CD14-positive monocyte (primary cell): Measurements from ENCODE around the gene IGSF9. TPM values are rescaled to one million over a fixed set of nuclear protein-coding genes. Genes with fewer than 3 reads are reported as not detected.

Experiments
- DNase-seq, 3 donors: peaks; one replicate each; pipeline ENCODE4 v3.0.0-alpha.2; 2011 to 2022
- H2AFZ ChIP-seq: 2 replicates; pipeline ENCODE4 v1.6.0; 2012; ENCODE audit warnings: mild to moderate bottlenecking, low read depth, low read length, inconsistent platforms; ENCODE audit not compliant: insufficient read depth, poor library complexity, severe bottlenecking
- H3K27ac ChIP-seq, 2 donors: 1 replicate in 1 of 2; 2 replicates in 1 of 2; pipeline ENCODE4 v1.5.1; 2012 to 2013; ENCODE audit warnings: low read length in 2 of 2, control low read depth in 1 of 2, inconsistent platforms in 1 of 2, low read depth in 1 of 2, mild to moderate bottlenecking in 1 of 2
- H3K27me3 ChIP-seq, 2 donors: one replicate each; pipeline versions ENCODE4 v1.6.0 to v1.6.1; 2011 to 2013; ENCODE audit warnings: low read length in 2 of 2; ENCODE audit not compliant: control insufficient read depth in 2 of 2, insufficient read depth in 2 of 2
- H3K36me3 ChIP-seq, 2 donors: replicated peaks in 1 of 2; 1 replicate in 1 of 2; 2 replicates in 1 of 2; pipeline versions ENCODE4 v1.5.1 to v1.6.1; 2012 to 2013; ENCODE audit warnings: low read length in 2 of 2, control low read depth in 1 of 2, inconsistent platforms in 1 of 2, mild to moderate bottlenecking in 1 of 2; ENCODE audit not compliant: insufficient read depth in 2 of 2, control insufficient read depth in 1 of 2
- H3K4me1 ChIP-seq, 2 donors: 1 replicate in 1 of 2; 2 replicates in 1 of 2; pipeline versions ENCODE4 v1.5.1 to v1.6.1; 2012 to 2013; ENCODE audit warnings: low read length in 2 of 2, control low read depth in 1 of 2, inconsistent platforms in 1 of 2, mild to moderate bottlenecking in 1 of 2, moderate library complexity in 1 of 2; ENCODE audit not compliant: insufficient read depth in 2 of 2, control insufficient read depth in 1 of 2
- H3K4me2 ChIP-seq: replicated peaks from 2 replicates; pipeline ENCODE3; 2012; ENCODE audit warnings: low read length, moderate library complexity, mild to moderate bottlenecking; ENCODE audit not compliant: poor library complexity, severe bottlenecking; ENCODE audit errors: extremely low read depth
- H3K4me3 ChIP-seq, 3 experiments: fragments of 200-600 bp in 1 of 3; sonication (generic) in 1 of 3; replicated peaks in 1 of 3; 1 replicate in 2 of 3; 2 replicates in 1 of 3; pipeline ENCODE4 v1.5.1; 2011 to 2013; ENCODE audit warnings: low read length in 3 of 3, mild to moderate bottlenecking in 3 of 3, control low read depth in 2 of 3, low read depth in 2 of 3, inconsistent platforms in 1 of 3, moderate library complexity in 1 of 3
- H3K79me2 ChIP-seq: 2 replicates; pipeline ENCODE4 v1.6.0; 2012; ENCODE audit warnings: mild to moderate bottlenecking, control low read depth, inconsistent platforms, low read length, moderate library complexity; ENCODE audit not compliant: insufficient read depth
- H3K9ac ChIP-seq: 2 replicates; pipeline ENCODE4 v1.6.0; 2017; ENCODE audit warnings: low read length, mild to moderate bottlenecking; ENCODE audit not compliant: insufficient read depth, poor library complexity, severe bottlenecking
- H3K9me3 ChIP-seq, 2 donors: replicated peaks in 1 of 2; 1 replicate in 1 of 2; 2 replicates in 1 of 2; pipeline versions ENCODE4 v1.5.1 to v1.6.1; 2012 to 2013; ENCODE audit warnings: low read length in 2 of 2, control low read depth in 1 of 2; ENCODE audit not compliant: control insufficient read depth in 1 of 2, insufficient read depth in 1 of 2
- H4K20me1 ChIP-seq: 2 replicates; pipeline ENCODE4 v1.6.0; 2012; ENCODE audit warnings: mild to moderate bottlenecking, low read length, control low read depth, moderate library complexity; ENCODE audit not compliant: insufficient read depth
- H3K27ac Mint-ChIP-seq, 7 donors: one replicate each; pipeline ENCODE4 v1.8.0; 2020; ENCODE audit warnings: mild to moderate bottlenecking in 7 of 7, mixed read lengths in 7 of 7, moderate library complexity in 6 of 7, inconsistent platforms in 2 of 7
- H3K27me3 Mint-ChIP-seq, 3 donors: one replicate each; pipeline ENCODE4 v1.8.0; 2021 to 2022; ENCODE audit warnings: low read depth in 3 of 3, mild to moderate bottlenecking in 3 of 3, mixed read lengths in 3 of 3, moderate library complexity in 3 of 3, inconsistent platforms in 1 of 3
- H3K36me3 Mint-ChIP-seq, 2 donors: one replicate each; pipeline ENCODE4 v1.8.0; 2020; ENCODE audit warnings: mixed read lengths in 2 of 2, inconsistent platforms in 1 of 2, mild to moderate bottlenecking in 1 of 2
- H3K4me1 Mint-ChIP-seq: one replicate; pipeline ENCODE4 v1.8.0; 2020; ENCODE audit warnings: mild to moderate bottlenecking, mixed read lengths
- H3K4me3 Mint-ChIP-seq, 2 donors: one replicate each; pipeline ENCODE4 v1.8.0; 2020; ENCODE audit warnings: mild to moderate bottlenecking in 2 of 2, mixed read lengths in 2 of 2, moderate library complexity in 1 of 2
- H3K9me3 Mint-ChIP-seq, 7 donors: one replicate each; pipeline ENCODE4 v1.8.0; 2020 to 2022; ENCODE audit warnings: mixed read lengths in 7 of 7, mild to moderate bottlenecking in 6 of 7, moderate library complexity in 6 of 7, inconsistent platforms in 2 of 7
- CTCF ChIP-seq: fragments of 200-600 bp; IDR thresholded peaks from one replicate; pipeline ENCODE4 v1.8.0; 2022; ENCODE audit warnings: antibody characterized with exemption, mild to moderate bottlenecking
- WGBS: methylation state at CpG from one replicate; pipeline ENCODE4 v1.1.5; 2013; ENCODE audit warnings: missing lambda C conversion rate; ENCODE audit not compliant: insufficient coverage; 5-methylcytosine and 5-hydroxymethylcytosine counted together
- intact Hi-C, 2 donors: fragments of 100-400 bp; cut with micrococcal nuclease; formaldehyde crosslinking; loops; one replicate each; pipeline versions ENCODE4 v1.15.0 to v1.15.1; 2023
- polyA plus RNA-seq, 3 donors: library from polyadenylated mRNA; depleted of rRNA in 1 of 3; unstranded in 2 of 3; stranded (reverse) in 1 of 3; fragments of 300-500 nt in 2 of 3; fragments of >200 nt in 1 of 3; fragmentation: Illumina TruSeq in 2 of 3; gene quantifications; 1 replicate in 2 of 3; 2 replicates in 1 of 3; pipeline ENCODE4 v1.2.3, GENCODE V29; 2012 to 2021

The IGSF9 gene
- polyA plus RNA-seq, 3 donors, result 0.04 TPM; not detected in 2

- H3K9me3 ChIP-seq, result no peaks in the 10 kb centered on the region
- peaks cover 8 to 11% (median 9%) of the 10 kb centered on the region in 3 donors for H3K27me3 Mint-ChIP-seq
- no peak overlapping the region for H3K4me3 Mint-ChIP-seq
- H3K79me2 ChIP-seq, result peaks cover 16% of the 10 kb centered on the region
- H3K27ac Mint-ChIP-seq, result peak overlapping the region in 2 of 7 donors; percentile 8 to 65
- H3K4me2 ChIP-seq, result no peak overlapping the region
- no peak overlapping the region for H3K4me3 ChIP-seq
- intact Hi-C loops, result loop anchor here (5.0 to 10.0 kb wide), 3 partner anchors 37 to 415 kb away; partner anchors contain the start of genes COPA (in 1 of the 2), IGSF8 (in 1 of the 2) and NCSTN (in 1 of the 2)
- peaks cover 9 to 12% of the 10 kb centered on the region in 2 donors for H3K4me1 ChIP-seq
- no peaks in the 10 kb centered on the region for H3K36me3 ChIP-seq
- H3K27me3 ChIP-seq, result no peaks in the 10 kb centered on the region
- 96% methylated on average over 36 of the region's 48 CpGs for WGBS
- no peak overlapping the region for H3K27ac ChIP-seq
- peaks cover 9% of the 10 kb centered on the region for H3K4me1 Mint-ChIP-seq
- H3K9me3 Mint-ChIP-seq, result peaks cover 0 to 3% (median 0%) of the 10 kb centered on the region in 7 donors
- peaks cover 3% of the 10 kb centered on the region for H4K20me1 ChIP-seq
- TF ChIP-seq CTCF, result no peak
- no peak for DNase-seq
- no peak overlapping the region for H3K9ac ChIP-seq
- no peaks in the 10 kb centered on the region for H3K36me3 Mint-ChIP-seq
- no peak overlapping the region for H2AFZ ChIP-seq
These were observed 16.0 kb downstream of the IGSF9 start for GRCh38 chr1:159929155-159930051.

GRCh38 chr1:159928491-159929050 lies 16.8 kb downstream of the IGSF9 start:
- DNase-seq, result no peak
- Mint-ChIP-seq H3K27ac (peak overlapping the region in 1 of 7 donors; percentile 65), H3K9me3 (peaks cover 0 to 3% (median 0%) of the 10 kb centered on the region in 7 donors), H3K4me1 (peaks cover 13% of the 10 kb centered on the region), H3K27me3 (peaks cover 9 to 15% (median 11%) of the 10 kb centered on the region in 3 donors), H3K4me3 (no peak overlapping the region), H3K36me3 (peaks cover 2 to 3% of the 10 kb centered on the region in 2 donors)
- intact Hi-C loops, result loop anchor here in 1 of 2 donors (5.0 to 10.0 kb wide), 2 partner anchors 36 to 416 kb away; partner anchors contain the start of genes COPA and NCSTN
- H2AFZ ChIP-seq, result no peak overlapping the region
- no peak overlapping the region for H3K9ac ChIP-seq
- no peak overlapping the region for H3K27ac ChIP-seq
- no peaks in the 10 kb centered on the region for H3K9me3 ChIP-seq
- H4K20me1 ChIP-seq, result peaks cover 3% of the 10 kb centered on the region
- no peak for TF ChIP-seq CTCF
- no peak overlapping the region for H3K4me2 ChIP-seq
- H3K27me3 ChIP-seq, result no peaks in the 10 kb centered on the region
- peaks cover 9 to 17% of the 10 kb centered on the region in 2 donors for H3K4me1 ChIP-seq
- WGBS, result 96% methylated on average over 16 of the region's 18 CpGs
- H3K4me3 ChIP-seq, result no peak overlapping the region
- no peaks in the 10 kb centered on the region for H3K36me3 ChIP-seq
- peaks cover 25% of the 10 kb centered on the region for H3K79me2 ChIP-seq
